Measurements from ENCODE around the gene RNF225. TPM values are rescaled to one million over a fixed set of nuclear protein-coding genes. Genes with fewer than 3 reads are reported as not detected.
A peak's percentile ranks its signal among the peaks of the same experiment; 100 is the strongest.

Gene RNF225
- total RNA-seq, 4 donors from 2014 or later, result 1.5 TPM; not detected in 3

- peaks cover 0 to 42% (median 5%) of the 10 kb centered on the region in 3 donors for H3K4me1 ChIP-seq
- peaks cover 92% of the 10 kb centered on the region for H3K27me3 ChIP-seq
- H3K4me3 ChIP-seq, result no peak overlapping the region
- no peak for ATAC-seq
- peaks cover 0 to 9% (median 0%) of the 10 kb centered on the region in 3 donors for H3K9me3 ChIP-seq
- H3K27ac ChIP-seq, result no peak overlapping the region
- TF ChIP-seq POLR2A (IDR thresholded peaks at IDR 0.05), result no peak
- TF ChIP-seq CTCF (IDR thresholded peaks at IDR 0.05), result no peak
- no peak for TF ChIP-seq EP300 (IDR thresholded peaks at IDR 0.05)
- TF ChIP-seq POLR2AphosphoS5 (IDR thresholded peaks at IDR 0.05), result no peak
- 87 to 93% methylated on average over 3 to 11 of the region's 15 CpGs for WGBS, 2 donors (ENCODE audit: low coverage in 1 of 2)
- peaks cover 0 to 16% of the 10 kb centered on the region in 2 donors for H3K36me3 ChIP-seq
Observed at GRCh38 chr19:58353717-58354477, 41.6 kb upstream of the RNF225 start.

- no peak for ATAC-seq
- no peak overlapping the region for H3K4me3 ChIP-seq
- WGBS, 2 donors (ENCODE audit: low coverage in 1 of 2), result 46 to 60% methylated on average over 4 to 6 of the region's 6 CpGs
- TF ChIP-seq POLR2AphosphoS5 (IDR thresholded peaks at IDR 0.05), result no peak
- H3K27me3 ChIP-seq, result peaks cover 85% of the 10 kb centered on the region
- H3K4me1 ChIP-seq, result peaks cover 0 to 36% (median 5%) of the 10 kb centered on the region in 3 donors
- no peak overlapping the region for H3K27ac ChIP-seq
- H3K9me3 ChIP-seq, result peaks cover 0 to 9% (median 0%) of the 10 kb centered on the region in 3 donors
- peaks cover 0 to 16% of the 10 kb centered on the region in 2 donors for H3K36me3 ChIP-seq
Observed at GRCh38 chr19:58354478-58355030, 40.9 kb upstream of the RNF225 start.

- H3K4me3 ChIP-seq, result peak overlapping the region in 1 of 2 donors; percentile 38
- 60 to 87% methylated on average over 1 to 4 of the region's 10 CpGs for WGBS, 2 donors (ENCODE audit: low coverage in 1 of 2)
- no peak overlapping the region for H3K27ac ChIP-seq
- H3K4me1 ChIP-seq, result peaks cover 0 to 28% (median 5%) of the 10 kb centered on the region in 3 donors
- peaks cover 0 to 9% (median 0%) of the 10 kb centered on the region in 3 donors for H3K9me3 ChIP-seq
- TF ChIP-seq POLR2AphosphoS5 (IDR thresholded peaks at IDR 0.05), result no peak
- no peak for ATAC-seq
- peaks cover 77% of the 10 kb centered on the region for H3K27me3 ChIP-seq
- H3K36me3 ChIP-seq, result peaks cover 0 to 12% of the 10 kb centered on the region in 2 donors
Observed at GRCh38 chr19:58355215-58355796, 40.1 kb upstream of the RNF225 start.

GRCh38 chr19:58355908-58356765 lies 39.3 kb upstream of the RNF225 start:
- H3K27me3 ChIP-seq, result peaks cover 69% of the 10 kb centered on the region
- no CpG with 5 or more reads among the region's 94 CpGs for WGBS, 2 donors (ENCODE audit: low coverage in 1 of 2)
- peak overlapping the region in 1 of 2 donors; percentile 38 for H3K4me3 ChIP-seq
- H3K4me1 ChIP-seq, result peaks cover 0 to 24% (median 2%) of the 10 kb centered on the region in 3 donors
- no peak for ATAC-seq
- no peak overlapping the region for H3K27ac ChIP-seq
- peaks cover 0 to 4% of the 10 kb centered on the region in 2 donors for H3K36me3 ChIP-seq
- peaks cover 0 to 9% (median 0%) of the 10 kb centered on the region in 3 donors for H3K9me3 ChIP-seq
- TF ChIP-seq POLR2AphosphoS5 (IDR thresholded peaks at IDR 0.05) (no peak), CTCF (IDR thresholded peaks at IDR 0.05) (no peak), POLR2A (IDR thresholded peaks at IDR 0.05) (no peak), EP300 (IDR thresholded peaks at IDR 0.05) (no peak)

GRCh38 chr19:58356766-58357480 lies 38.5 kb upstream of the RNF225 start:
- Histone ChIP-seq H3K27me3 (peaks cover 61% of the 10 kb centered on the region), H3K27ac (no peak overlapping the region), H3K4me3 (peak overlapping the region in 1 of 2 donors; percentile 38), H3K36me3 (no peaks in the 10 kb centered on the region), H3K9me3 (peaks cover 0 to 9% (median 0%) of the 10 kb centered on the region in 3 donors), H3K4me1 (peaks cover 0 to 32% (median 7%) of the 10 kb centered on the region in 3 donors)
- no peak for TF ChIP-seq POLR2A (IDR thresholded peaks at IDR 0.05)
- no peak for TF ChIP-seq CTCF (IDR thresholded peaks at IDR 0.05)
- TF ChIP-seq POLR2AphosphoS5 (IDR thresholded peaks at IDR 0.05), result no peak
- TF ChIP-seq EP300 (IDR thresholded peaks at IDR 0.05), result no peak
- no peak for ATAC-seq
- WGBS, 2 donors (ENCODE audit: low coverage in 1 of 2), result no CpG with 5 or more reads among the region's 75 CpGs
